HG03378 (cell line): Measurements from ENCODE around the gene WDR7.
A peak's percentile ranks its signal among the peaks of the same experiment; 100 is the strongest.

Experiments
- ATAC-seq: cut with Tn5 transposase; IDR thresholded peaks from one replicate; pipeline ENCODE4 v1.9.1; 2021; ENCODE audit warnings: mild to moderate bottlenecking, moderate library complexity; ENCODE audit not compliant: unreplicated experiment

WDR7 gene

DNA sequence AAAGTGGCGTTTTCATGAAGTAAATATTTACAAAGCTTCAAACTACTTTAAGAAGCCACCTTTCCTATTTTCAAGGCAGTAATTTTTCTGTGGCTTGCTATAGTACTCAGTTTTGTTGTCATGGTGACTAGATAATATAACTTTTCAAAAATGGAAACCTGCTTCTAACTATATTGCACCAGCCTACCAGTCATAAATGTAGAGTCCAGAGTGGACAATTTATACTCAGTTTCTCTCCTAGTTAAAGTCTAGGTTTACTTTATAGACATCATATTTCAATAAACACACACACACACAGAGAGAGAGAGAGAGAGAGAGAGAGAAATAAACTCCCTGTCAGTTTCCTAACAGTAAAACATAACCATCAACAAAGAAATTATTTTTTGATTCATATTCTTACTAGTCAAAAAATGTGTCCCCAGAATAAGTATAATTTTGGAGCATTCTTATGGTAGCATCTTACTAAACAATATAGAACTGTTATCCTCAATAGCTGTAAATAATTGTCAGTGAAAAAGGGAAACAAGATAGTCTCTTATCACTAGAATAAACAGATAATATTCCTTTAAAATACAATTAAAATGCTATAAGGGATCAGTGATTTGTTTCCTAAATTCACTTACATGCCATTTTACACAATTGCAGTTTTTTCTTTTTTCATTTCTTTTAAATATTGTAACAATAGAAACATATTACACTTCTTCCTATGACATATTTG is 332.3 kb downstream of the WDR7 start:
- no peak for ATAC-seq

DNA sequence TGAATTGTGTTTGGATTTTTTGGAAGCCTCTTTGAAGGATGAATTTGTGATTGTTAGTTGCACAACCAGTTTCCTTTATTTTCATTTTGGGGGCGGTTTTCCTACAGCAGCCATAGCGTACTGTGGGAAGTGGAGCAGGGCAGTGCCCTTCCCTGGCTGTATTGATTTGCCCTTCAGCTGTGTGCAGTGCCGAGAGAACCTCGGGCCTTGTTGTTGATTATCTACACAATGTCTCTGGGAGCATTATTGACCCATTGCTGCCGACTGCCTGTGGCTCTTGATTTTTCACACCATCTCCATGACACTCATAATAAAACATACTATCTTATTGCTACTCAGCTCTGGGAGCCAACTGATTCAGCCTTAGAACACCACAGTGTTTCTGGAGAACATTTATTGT is 333.6 kb downstream of the WDR7 start:
- ATAC-seq, result no peak

DNA sequence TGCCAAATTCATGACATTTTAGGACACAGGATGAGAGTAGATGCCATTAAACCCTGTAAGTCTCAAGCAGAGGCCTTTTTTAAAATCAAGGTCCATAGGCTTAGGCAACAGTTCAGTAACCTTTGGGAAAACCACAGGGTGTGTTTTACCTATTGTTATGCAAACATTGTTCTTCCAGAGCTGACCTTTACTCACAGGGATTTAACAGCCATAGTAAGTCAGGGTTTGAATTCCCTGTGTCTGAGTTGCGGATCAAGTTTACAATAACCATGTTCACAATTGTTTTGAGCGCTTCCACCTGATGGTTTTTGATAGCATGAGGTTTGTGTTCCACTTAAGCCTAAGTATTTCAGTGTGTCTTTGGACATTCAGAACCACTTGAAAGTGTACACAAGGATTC is 335.7 kb downstream of the WDR7 start:
- ATAC-seq, result no peak

DNA sequence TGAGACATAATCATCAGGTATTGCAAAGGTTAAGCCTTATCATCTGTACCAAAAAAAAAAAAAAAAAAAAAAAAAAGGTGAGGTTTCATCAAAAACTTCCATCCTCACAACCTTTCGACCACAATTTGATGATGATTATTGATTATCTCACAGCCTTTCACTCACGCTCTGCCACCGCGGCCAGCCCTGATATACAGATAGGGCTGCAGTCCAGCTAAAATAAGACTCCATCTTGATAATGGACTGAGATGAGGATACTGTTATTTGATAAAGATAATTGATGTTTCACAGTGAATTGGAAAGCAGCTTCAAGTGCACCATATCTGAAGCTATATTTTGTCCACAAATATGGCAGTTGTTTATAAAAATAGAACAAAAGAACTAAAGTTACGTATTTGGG is 336.1 kb downstream of the WDR7 start:
- no peak for ATAC-seq

DNA sequence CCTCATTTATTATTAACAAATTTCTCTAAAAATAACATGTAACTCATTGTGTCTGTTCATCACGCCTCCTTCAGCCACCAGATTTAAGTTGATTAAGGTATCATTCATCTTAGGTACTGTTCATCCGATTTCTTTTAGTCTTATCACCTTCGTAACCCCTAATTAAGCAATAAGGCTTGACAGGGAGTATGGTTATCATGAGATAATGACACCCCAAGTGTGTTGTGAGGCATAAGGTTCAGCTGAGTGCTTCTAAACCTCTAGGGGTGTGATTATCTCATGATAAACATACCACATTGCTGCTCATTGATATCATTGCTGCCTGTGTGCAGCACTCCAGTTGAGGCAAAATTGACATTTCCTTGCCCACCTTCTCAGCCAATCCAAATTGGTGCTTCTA is 336.9 kb downstream of the WDR7 start:
- ATAC-seq, result no peak

DNA sequence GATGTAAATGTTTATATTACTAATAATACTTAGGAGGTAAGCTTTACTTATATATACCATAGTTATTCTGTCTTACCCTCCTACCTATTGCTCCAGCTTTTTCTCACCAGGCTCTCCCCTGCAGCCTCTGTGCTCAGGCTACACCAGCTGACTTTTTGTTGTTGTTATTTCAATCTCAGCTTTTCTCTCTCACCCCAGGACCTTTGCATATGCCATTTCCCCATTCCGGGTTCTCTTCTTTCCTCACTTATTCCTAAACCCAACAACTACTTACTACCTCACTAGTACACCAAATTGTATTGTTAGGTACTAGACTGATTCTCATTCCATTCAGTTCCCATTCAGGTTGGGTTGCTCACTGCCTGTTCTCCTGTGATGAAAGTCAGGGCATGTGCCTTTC is 339.5 kb downstream of the WDR7 start:
- ATAC-seq, result no peak

DNA sequence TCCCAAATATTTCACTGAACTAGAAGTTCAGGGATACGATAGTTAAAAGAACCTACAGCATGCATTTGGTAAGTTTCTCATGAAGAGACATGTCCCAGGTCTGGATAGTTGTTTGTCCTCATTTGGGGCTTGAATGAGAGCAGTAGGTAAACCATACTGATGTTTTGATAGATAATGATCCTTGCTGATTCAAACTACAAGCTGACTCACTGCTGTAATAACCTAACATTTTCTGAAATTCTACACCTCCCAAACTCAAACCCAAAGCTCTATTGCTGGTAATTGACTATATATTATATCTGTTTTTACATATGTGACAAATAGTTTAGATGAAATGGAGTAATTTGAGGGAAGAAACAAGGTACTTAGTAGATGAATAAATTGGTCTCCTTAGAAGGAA is 341.6 kb downstream of the WDR7 start:
- no peak for ATAC-seq

DNA sequence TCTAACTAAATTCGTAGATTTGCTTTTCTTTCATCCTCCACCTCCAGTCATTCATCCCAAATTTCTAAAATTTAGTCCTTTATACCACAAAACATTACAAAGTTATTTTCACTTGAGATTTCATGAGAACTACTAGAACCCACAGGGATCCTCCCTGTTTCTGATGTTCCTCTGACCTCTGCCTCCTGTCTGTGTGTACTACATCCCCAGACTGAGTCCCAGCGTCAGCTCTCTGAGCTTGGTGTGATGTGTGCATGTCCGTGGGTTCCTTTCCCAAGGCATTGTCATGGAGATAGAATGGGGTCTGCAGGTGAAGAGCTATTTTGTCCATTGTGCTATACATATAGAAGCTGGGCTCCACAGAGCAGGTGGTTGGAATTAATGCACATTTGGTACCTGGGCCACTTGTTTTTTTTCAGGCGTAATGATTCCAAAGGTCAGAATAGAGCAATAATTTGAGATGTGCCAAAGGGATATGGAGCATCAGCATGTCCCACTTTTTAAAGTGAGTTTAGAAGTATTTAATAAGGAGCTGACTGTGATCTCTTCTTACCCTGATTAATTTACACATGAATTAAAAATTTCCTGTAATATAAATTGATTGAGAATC is 344.5 kb downstream of the WDR7 start:
- no peak for ATAC-seq

DNA sequence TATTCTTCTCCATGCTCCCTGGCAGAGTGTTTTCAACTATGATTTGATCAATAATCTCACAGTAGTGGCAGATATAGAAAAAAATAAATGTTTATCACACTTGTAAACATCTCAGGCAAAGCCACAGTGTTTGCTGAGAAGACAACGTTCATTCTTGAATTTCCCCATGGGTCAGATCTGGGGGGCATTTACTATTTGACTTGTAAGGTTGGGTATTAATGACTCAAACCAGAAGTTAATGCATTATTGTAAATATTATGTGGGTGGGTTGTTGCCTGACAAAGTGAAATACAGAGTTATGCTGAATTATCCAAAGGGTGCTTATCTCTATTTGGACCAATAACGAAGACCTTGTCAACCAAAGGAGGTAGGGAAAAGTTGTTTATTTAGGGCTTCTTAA is 346.0 kb downstream of the WDR7 start:
- no peak for ATAC-seq

DNA sequence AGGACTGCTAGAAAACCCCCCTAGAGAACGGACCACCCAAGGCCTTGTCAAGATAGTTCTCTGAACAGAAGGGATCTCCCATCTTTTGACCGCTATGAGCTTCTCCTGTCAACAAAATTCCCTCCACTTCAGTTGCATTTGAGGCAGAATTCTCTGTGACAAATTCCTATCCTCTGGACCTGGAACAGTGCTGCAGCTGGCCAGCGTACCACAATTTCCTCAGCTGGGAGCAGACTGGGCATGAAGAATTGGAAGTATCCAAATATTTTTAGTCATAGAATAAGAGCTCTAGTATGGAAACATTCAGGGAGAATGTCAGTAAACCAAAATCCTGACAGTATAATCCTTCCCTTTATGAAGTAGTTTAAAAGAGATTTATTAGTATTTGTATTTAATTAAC is 348.7 kb downstream of the WDR7 start:
- no peak for ATAC-seq

DNA sequence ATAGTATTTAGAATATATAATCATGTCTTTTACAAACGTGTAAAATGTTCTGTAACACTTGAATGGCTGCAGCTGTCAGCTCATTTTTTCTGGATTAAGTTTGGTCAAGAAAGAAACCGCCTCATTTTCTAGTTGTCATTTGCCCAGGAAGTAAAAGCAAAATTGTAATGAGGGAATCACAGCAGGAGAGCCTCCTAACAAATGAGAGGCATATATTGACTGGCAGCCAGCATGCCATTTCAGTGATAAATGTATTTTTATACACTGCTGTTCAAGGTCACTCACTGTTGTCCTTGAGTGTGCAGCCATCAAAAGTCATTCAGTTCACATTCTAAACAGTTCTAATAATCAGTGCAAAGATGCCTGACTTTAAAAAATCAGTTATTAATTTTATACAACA is 351.5 kb downstream of the WDR7 start:
- no peak for ATAC-seq

DNA sequence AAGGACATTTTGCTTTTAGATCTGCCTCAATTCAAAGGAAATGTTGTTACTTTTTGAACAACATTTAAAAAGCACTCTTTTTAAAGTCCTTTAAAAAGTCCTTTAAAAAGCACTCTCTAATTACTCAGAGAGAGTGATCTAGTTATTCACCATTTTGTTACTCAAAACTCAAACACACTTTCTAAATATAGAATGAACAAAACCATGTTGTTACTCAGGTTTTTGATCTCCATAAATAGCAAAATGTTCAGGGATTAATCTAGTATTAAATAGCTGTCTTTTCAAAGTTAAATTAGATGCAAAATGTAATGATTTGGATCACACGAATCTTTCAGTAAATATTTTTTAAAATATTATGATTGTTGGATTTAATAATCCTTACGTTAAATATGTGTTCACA is 352.2 kb downstream of the WDR7 start:
- ATAC-seq, result no peak

DNA sequence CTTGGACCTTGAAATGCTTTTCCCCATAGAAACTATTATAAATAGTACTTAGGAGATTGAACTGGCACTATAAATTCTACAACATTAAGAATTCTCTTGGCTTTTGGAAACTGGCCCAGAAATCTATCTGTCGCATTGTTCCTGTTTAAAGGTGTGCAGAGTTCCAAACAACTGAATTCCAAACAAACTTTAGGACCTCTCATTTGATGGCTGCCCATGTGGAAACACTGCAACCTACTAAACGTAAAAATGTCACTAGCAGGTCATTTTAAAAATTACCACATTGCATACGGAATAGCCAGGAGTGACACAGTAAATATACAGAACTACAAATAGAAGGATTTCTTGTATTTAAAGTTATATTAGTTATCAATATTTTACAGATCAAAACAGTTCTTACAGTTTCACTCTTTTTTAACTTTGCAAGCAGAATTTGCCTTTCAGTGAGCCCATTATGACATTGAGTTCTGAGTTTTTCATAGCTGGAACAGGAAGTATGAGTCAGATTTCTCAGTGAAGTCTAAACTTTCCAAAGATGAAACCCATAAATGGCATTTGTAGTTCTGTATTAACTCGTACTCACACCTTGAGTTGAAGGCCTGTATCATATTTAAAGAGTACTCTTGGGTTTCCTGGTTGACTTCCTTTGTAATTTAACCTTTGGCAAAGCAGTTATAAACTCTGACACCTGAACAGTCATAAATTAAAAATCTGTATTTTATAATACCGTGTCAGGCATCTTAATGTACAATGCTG is 353.4 kb downstream of the WDR7 start:
- ATAC-seq, result peak; percentile 99

DNA sequence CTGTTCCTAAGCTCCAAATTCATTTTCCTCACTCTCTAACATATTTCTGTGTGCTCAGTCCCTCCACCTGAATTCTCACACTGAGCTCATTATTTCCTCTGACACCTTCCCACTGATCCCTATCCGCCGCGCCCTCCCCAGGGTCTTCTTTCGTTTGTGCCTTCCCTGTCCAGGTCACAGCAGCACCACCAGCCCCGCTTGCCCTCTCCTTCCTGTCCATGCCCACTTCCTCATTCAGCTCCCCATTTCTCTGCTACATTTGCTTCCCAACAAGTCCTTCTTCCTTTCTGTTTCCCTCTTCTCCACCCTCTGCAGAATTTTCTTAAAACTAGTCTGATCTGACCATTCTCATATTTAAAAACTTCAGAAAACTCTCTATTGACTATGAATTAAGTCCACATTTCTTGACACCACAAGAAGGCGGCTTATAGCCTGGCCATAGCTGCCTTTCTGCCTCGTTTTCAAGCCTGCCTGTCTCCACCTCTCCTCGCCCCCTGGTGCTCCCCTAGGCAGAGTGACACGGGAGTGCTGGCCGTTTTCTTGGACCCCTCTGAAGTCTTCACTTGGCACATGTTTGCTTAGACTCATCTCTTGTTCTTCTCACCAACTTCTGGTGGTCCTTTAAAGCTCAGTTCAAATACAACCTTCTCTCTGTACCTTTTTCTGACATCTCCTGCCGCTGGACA is 357.0 kb downstream of the WDR7 start:
- ATAC-seq, result no peak

DNA sequence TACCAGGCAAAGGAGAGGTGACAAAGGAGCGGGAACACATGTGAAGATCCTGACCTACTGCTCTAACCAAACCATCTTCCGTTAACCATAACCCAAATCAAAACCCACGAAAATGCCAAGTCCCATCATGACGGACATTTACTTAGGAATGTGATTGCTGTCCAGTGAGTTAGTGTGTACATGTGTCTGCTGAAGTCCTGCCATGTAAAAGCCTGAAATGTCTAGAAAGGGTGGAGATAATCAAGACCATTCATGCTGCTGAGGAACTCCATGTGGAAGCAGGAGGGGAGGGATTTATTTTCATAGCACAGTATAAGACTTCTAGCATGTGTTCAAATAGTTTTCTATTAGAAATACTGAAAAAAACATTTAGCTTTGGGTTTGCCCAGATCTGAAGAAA is 358.7 kb downstream of the WDR7 start:
- no peak for ATAC-seq

DNA sequence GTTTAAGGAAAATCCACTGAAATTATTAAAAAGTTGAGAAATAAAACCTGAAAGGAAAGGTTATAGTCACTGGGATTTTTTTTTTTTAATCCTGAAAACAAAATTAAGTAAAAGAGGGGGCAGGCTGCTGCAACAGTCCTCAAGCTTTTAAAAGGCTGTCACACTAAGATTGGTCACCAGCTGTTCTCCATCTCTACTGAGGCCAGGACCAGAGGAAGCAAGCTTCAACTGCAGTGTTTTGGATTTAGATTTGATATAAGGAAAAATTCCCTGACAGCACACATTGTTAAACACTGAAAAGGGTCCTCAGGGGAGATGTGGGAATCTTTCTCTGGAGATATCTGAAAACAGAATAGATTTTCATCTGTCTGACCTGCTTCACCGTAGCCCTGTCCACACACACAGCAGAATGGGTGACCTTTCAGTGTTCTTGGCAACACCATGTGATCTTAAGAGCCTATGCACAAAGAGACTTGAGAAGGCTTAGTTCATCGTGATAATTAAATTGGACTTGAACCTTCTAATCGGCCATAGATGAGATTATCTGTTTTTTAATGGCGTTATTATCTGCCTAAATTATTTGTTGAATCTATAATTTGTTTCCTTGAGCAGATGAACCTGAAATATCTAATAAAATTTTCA is 363.7 kb downstream of the WDR7 start:
- no peak for ATAC-seq

DNA sequence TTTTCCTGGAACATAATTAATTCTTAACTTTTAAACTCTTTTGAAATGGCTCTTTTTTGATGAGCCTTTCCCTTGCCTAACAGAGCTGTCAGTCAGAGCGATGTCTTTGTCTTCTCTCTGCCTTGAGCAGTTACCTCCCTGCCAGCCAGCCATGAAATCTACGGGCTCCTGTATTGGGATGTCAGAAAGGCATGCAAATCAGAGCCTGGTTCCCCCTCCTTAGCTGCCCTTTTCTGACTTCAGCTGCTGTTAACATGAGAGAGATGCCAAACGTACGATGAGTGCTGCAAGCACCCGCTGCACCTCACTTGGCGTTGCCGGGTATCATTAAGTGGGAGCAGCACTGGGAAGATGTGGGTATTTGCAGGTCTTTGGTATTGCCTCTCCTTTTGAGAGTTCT is 364.3 kb downstream of the WDR7 start:
- ATAC-seq, result no peak

DNA sequence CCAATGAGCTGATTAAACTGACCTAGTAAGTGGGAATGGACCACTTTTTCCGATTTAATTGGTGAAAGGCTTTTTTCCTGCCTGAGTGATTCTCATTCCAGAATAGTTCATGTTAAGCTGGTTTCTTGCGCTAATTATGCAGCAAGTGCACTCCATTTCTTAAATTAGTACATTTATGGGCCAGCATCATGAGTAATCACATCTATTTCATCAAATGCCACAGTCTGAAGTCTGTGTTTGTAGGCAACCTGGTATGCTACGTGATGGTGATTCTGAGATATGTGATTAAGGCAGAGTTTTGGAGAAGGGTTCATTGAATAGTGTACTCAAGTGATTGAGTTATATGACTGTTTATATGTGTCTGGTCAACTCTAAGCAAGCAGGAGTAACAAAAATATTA is 367.7 kb downstream of the WDR7 start:
- no peak for ATAC-seq

DNA sequence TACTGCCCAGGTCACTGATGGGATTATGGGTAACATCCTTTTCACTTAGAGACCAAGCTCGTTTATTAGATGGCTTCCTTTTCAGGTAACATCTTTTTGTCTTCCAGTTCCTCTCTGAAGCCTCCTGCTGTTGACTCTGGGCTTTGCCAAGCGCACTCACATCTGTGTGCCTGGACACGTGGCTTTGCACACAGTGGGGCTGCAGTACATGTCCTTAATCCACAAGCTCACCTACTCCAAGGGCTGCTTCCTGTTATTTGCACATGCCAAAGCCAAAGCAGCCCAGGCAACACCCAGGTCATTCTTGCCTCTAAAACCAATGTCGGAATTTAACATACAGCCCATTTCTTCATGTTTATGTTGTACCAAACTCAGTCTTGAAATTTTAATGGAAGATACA is 371.6 kb downstream of the WDR7 start:
- ATAC-seq, result no peak

DNA sequence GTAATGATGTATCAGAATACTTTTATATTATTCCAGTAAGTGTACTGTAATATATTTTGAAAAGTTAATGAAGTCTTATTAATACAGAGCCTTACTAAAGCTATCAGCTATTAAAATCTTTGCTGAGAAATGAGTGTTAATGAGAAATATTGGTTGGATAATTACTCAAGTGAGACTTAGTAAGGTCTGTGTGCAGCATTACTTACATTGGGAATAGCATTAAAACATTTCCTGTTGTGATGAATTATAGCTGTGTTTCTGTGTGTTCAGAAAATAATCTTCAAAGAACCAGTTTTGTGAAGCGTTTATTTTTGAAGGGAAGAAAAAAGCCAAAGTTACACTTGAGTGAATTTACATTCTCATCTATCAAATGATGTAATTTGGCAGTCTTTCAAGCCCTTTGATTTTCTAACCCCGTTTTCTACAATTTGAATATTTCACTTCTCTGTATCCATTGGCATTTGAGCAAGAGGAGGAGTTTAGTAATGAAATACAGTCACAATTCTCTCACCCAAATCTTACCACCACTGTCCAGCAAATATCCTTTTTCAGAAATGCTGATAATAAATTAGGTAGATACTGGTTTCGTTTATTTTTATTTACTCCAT is 372.2 kb downstream of the WDR7 start:
- ATAC-seq, result peak; percentile 30

DNA sequence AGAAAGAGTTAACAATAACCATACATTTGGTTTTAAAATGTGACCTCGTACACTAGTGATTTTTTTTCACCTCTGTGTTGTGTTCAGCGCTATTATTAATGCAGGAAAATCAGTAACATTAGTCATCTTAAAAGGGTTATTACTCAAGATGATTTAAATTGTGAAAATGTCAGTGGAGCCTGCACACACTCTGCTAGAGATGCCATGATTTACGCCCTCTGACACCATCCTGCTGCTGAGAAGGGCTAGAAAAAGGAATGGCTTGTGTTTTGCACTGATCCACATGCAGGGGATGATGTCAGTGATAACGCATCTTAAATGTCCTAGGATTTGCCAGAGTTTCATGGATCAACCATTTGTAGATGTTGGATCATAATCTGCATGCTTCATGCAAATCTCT is 374.4 kb downstream of the WDR7 start:
- ATAC-seq, result no peak
